A673 (cell line): ENCODE measurements around the gene AATK.

Experiments used
- CTCF ChIP-seq: fragments of 300-800, 200-600 bp; sonication (generic); conservative IDR thresholded peaks from 2 replicates; pipeline ENCODE4 v1.5.1; 2017; ENCODE audit warnings: low read depth, mild to moderate bottlenecking, antibody characterized with exemption, low read length, moderate library complexity, mixed read lengths
- EZH2 ChIP-seq: fragments of 200-600 bp; sonication (generic); IDR thresholded peaks from 2 replicates; pipeline ENCODE4 v1.6.1; 2017; ENCODE audit warnings: borderline replicate concordance, low read depth, mild to moderate bottlenecking, mixed read lengths, antibody characterized with exemption, low read length; ENCODE audit not compliant: poor library complexity, severe bottlenecking

DNA sequence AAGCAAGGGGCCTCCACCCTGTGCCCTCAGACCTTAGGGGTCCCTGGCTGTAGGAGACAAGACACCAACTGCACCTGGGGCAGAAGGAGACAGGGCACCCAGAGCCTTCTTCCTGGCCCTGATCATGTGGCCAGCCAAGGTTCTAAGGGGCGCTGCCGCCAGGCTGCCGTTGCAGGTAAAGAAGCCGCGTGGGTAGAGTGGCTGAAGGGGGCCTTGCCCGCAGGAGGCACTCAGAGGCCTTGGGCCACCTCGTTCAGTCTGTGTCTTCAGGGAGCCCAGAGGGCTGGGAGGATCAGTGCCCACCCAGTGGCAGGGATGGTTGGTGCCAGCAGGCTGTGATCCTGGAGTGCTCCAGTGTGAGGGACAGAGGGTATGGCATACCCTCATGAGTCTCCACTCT is 1.6 kb upstream of the AATK start:
- no peak for TF ChIP-seq CTCF
- TF ChIP-seq EZH2, result no peak
